Neural cell (in vitro differentiated cells): Measurements from ENCODE around the gene ADGRD1. TPM values are rescaled to one million over a fixed set of nuclear protein-coding genes. Genes with fewer than 3 reads are reported as not detected.

Experiments
- H2AFZ ChIP-seq: fragments of 200-600, 300-800 bp; sonication (generic), shearing (Covaris generic); 2 replicates; pipeline ENCODE4 v1.6.0; 2014; ENCODE audit warnings: low read depth, mild to moderate bottlenecking, antibody characterized with exemption, low read length, moderate library complexity
- H3F3A ChIP-seq: fragments of 200-600 bp; shearing (Covaris generic); 2 replicates; pipeline ENCODE4 v1.6.1; 2016; ENCODE audit warnings: mild to moderate bottlenecking, moderate library complexity, mixed read lengths, antibody characterized with exemption, low read length; ENCODE audit not compliant: insufficient read depth, poor library complexity, severe bottlenecking
- H3K27ac ChIP-seq: fragments of 200-600, 300-800 bp; sonication (generic), shearing (Covaris generic); 2 replicates; pipeline ENCODE4 v1.5.1; 2014; ENCODE audit warnings: mild to moderate bottlenecking, low read length, moderate library complexity
- H3K27me3 ChIP-seq: fragments of 300-800, 200-600 bp; sonication (generic), shearing (Covaris generic); 2 replicates; pipeline ENCODE4 v1.6.0; 2014; ENCODE audit warnings: mild to moderate bottlenecking, low read depth, low read length, moderate library complexity; ENCODE audit not compliant: insufficient read depth
- H3K36me3 ChIP-seq: fragments of 300-800, 200-600 bp; sonication (generic), shearing (Covaris generic); 2 replicates; pipeline ENCODE4 v1.5.1; 2014; ENCODE audit warnings: mild to moderate bottlenecking, antibody characterized with exemption, low read length, moderate library complexity; ENCODE audit not compliant: insufficient read depth
- H3K4me2 ChIP-seq: fragments of 300-800, 200-600 bp; sonication (generic), shearing (Covaris generic); 2 replicates; pipeline ENCODE4 v1.6.0; 2014; ENCODE audit warnings: mild to moderate bottlenecking, low read length
- H3K4me3 ChIP-seq: fragments of 300-800, 200-600 bp; sonication (generic), shearing (Covaris generic); 2 replicates; pipeline ENCODE4 v1.5.1; 2014; ENCODE audit warnings: mild to moderate bottlenecking, low read length, moderate library complexity
- H3K79me2 ChIP-seq: fragments of 200-600 bp; shearing (Covaris generic); replicated peaks from 2 replicates; pipeline ENCODE4 v1.6.0; 2014; ENCODE audit warnings: mild to moderate bottlenecking, low read length, moderate library complexity; ENCODE audit not compliant: insufficient read depth
- H3K9ac ChIP-seq: fragments of 300-800, 200-600 bp; sonication (generic), shearing (Covaris generic); 2 replicates; pipeline ENCODE4 v1.6.1; 2016; ENCODE audit warnings: mild to moderate bottlenecking, low read length, mixed read lengths
- H3K9me2 ChIP-seq: fragments of 200-600 bp; shearing (Covaris generic); 2 replicates; pipeline ENCODE4 v1.6.1; 2016; ENCODE audit warnings: mild to moderate bottlenecking, low read length, mixed read lengths; ENCODE audit not compliant: insufficient read depth
- H3K9me3 ChIP-seq: fragments of 200-600, 300-800 bp; sonication (generic), shearing (Covaris generic); 2 replicates; pipeline ENCODE4 v1.6.1; 2016; ENCODE audit warnings: mild to moderate bottlenecking, mixed run types, low read length, moderate library complexity, mixed read lengths
- H4K20me1 ChIP-seq: fragments of 200-600 bp; shearing (Covaris generic); 2 replicates; pipeline ENCODE4 v1.6.1; 2016; ENCODE audit warnings: mild to moderate bottlenecking, mixed run types; ENCODE audit not compliant: insufficient read depth
- CTCF ChIP-seq: fragments of 450-650 bp; IDR thresholded peaks from 2 replicates; pipeline ENCODE4 v1.5.1; 2014; ENCODE audit warnings: antibody characterized with exemption, mild to moderate bottlenecking, moderate library complexity; ENCODE audit not compliant: poor library complexity, severe bottlenecking
- EP300 ChIP-seq: fragments of 450-650 bp; conservative IDR thresholded peaks from 2 replicates; pipeline ENCODE4 v1.6.1; 2014; ENCODE audit warnings: antibody characterized with exemption, mild to moderate bottlenecking, moderate library complexity; ENCODE audit not compliant: poor library complexity, severe bottlenecking
- EZH2 ChIP-seq: fragments of 200-600, 300-800 bp; shearing (Covaris generic), sonication (generic); IDR thresholded peaks from 2 replicates; pipeline ENCODE4 v1.6.1; 2014; ENCODE audit warnings: antibody characterized with exemption, low read length, borderline replicate concordance, mild to moderate bottlenecking; ENCODE audit not compliant: insufficient read depth, poor library complexity, severe bottlenecking
- MXI1 ChIP-seq: fragments of 450-650 bp; conservative IDR thresholded peaks from 2 replicates; pipeline ENCODE4 v1.6.1; 2014; ENCODE audit warnings: antibody characterized with exemption, mild to moderate bottlenecking; ENCODE audit not compliant: poor library complexity, severe bottlenecking
- POLR2AphosphoS5 ChIP-seq: IDR thresholded peaks from 2 replicates; pipeline ENCODE4 v1.6.1; 2012
- RAD21 ChIP-seq: fragments of 450-650 bp; conservative IDR thresholded peaks from 2 replicates; pipeline ENCODE4 v1.6.1; 2014; ENCODE audit warnings: antibody characterized with exemption, mild to moderate bottlenecking, moderate library complexity
- REST ChIP-seq: IDR thresholded peaks from 2 replicates; pipeline ENCODE4 v1.6.1; 2012; ENCODE audit warnings: borderline replicate concordance
- SMC3 ChIP-seq: fragments of 450-650 bp; conservative IDR thresholded peaks from 2 replicates; pipeline ENCODE4 v1.6.1; 2014; ENCODE audit warnings: antibody characterized with exemption, mild to moderate bottlenecking, moderate library complexity; ENCODE audit not compliant: poor library complexity
- TAF1 ChIP-seq: IDR thresholded peaks from 2 replicates; pipeline ENCODE4 v1.6.1; 2012; ENCODE audit warnings: low read depth
- polyA plus RNA-seq: library from polyadenylated mRNA; depleted of rRNA; stranded (reverse); fragments of >200 nt; gene quantifications from 2 replicates; pipeline ENCODE4 v1.2.3, GENCODE V29; 2014

The ADGRD1 gene
- polyA plus RNA-seq, 1 donor from 2014 or later: 1.7 TPM

- Histone ChIP-seq H3K27ac (no peak overlapping the region), H4K20me1 (no peaks in the 10 kb centered on the region), H3K27me3 (no peaks in the 10 kb centered on the region), H3F3A (no peaks in the 10 kb centered on the region), H3K4me3 (no peak overlapping the region), H3K79me2 (no peaks in the 10 kb centered on the region), H3K9ac (no peak overlapping the region), H3K9me3 (no peaks in the 10 kb centered on the region), H3K36me3 (no peaks in the 10 kb centered on the region), H2AFZ (no peak overlapping the region), H3K9me2 (no peaks in the 10 kb centered on the region), H3K4me2 (no peak overlapping the region)
- TF ChIP-seq REST: no peak
- no peak for TF ChIP-seq POLR2AphosphoS5
- no peak for TF ChIP-seq CTCF
- TF ChIP-seq EP300: no peak
- TF ChIP-seq MXI1: no peak
- TF ChIP-seq RAD21: no peak
- no peak for TF ChIP-seq TAF1
- no peak for TF ChIP-seq EZH2
- no peak for TF ChIP-seq SMC3
Observed at GRCh38 chr12:131135311-131135785, 181.6 kb downstream of the ADGRD1 start.

GRCh38 chr12:131135786-131136538, 182.3 kb downstream of the ADGRD1 start:
- Histone ChIP-seq H3K9me2 (no peaks in the 10 kb centered on the region), H3K27me3 (no peaks in the 10 kb centered on the region), H3K79me2 (no peaks in the 10 kb centered on the region), H3K4me2 (no peak overlapping the region), H3F3A (no peaks in the 10 kb centered on the region), H4K20me1 (no peaks in the 10 kb centered on the region), H3K4me3 (no peak overlapping the region), H3K9ac (no peak overlapping the region), H3K27ac (peak overlapping the region; percentile 16), H3K9me3 (no peaks in the 10 kb centered on the region), H2AFZ (no peak overlapping the region), H3K36me3 (no peaks in the 10 kb centered on the region)
- TF ChIP-seq EZH2 (no peak), SMC3 (no peak), TAF1 (no peak), CTCF (no peak), EP300 (no peak), POLR2AphosphoS5 (no peak), MXI1 (no peak), REST (no peak), RAD21 (no peak)
